Astrocyte (in vitro differentiated cells and primary cell): ENCODE data around the gene SARDH. TPM values are rescaled to one million over a fixed set of nuclear protein-coding genes. Genes with fewer than 3 reads are reported as not detected.

Experiments
- DNase-seq: peaks from one replicate; pipeline ENCODE4 v3.0.0-alpha.2; 2010; ENCODE audit warnings: low read depth
- FAIRE-seq: peaks from 2 replicates; lab custom pipeline; 2011; peaks lifted over from hg19 to GRCh38; lab: Jason Lieb, UNC
- H2AFZ ChIP-seq: 2 replicates; pipeline ENCODE4 v1.6.0; 2012; ENCODE audit warnings: low read depth, low read length, inconsistent platforms
- H3K27ac ChIP-seq: 2 replicates; pipeline ENCODE4 v1.5.1; 2011; ENCODE audit warnings: low read depth, low read length, inconsistent platforms
- H3K27me3 ChIP-seq: 2 replicates; pipeline ENCODE4 v1.6.0; 2011; ENCODE audit warnings: low read length, inconsistent platforms; ENCODE audit not compliant: insufficient read depth
- H3K36me3 ChIP-seq: 2 replicates; pipeline ENCODE4 v1.5.1; 2011; ENCODE audit warnings: low read length, inconsistent platforms; ENCODE audit not compliant: insufficient read depth
- H3K4me1 ChIP-seq: 2 replicates; pipeline ENCODE4 v1.5.1; 2011; ENCODE audit warnings: low read length, inconsistent platforms; ENCODE audit not compliant: insufficient read depth
- H3K4me2 ChIP-seq: 2 replicates; pipeline ENCODE4 v1.6.0; 2012; ENCODE audit warnings: low read length, inconsistent platforms
- H3K4me3 ChIP-seq: 2 replicates; pipeline ENCODE4 v1.5.1; 2011; ENCODE audit warnings: low read depth, mild to moderate bottlenecking, low read length, inconsistent platforms; ENCODE audit not compliant: insufficient read depth
- H3K79me2 ChIP-seq: 2 replicates; pipeline ENCODE4 v1.6.0; 2012; ENCODE audit warnings: mild to moderate bottlenecking, low read length, inconsistent platforms; ENCODE audit not compliant: insufficient read depth
- H3K9ac ChIP-seq: 2 replicates; pipeline ENCODE4 v1.6.0; 2012; ENCODE audit warnings: mild to moderate bottlenecking, low read length, inconsistent platforms
- H3K9me3 ChIP-seq: 2 replicates; pipeline ENCODE4 v1.5.1; 2012; ENCODE audit warnings: low read depth, mild to moderate bottlenecking, low read length, inconsistent platforms; ENCODE audit not compliant: insufficient read depth
- H4K20me1 ChIP-seq: 2 replicates; pipeline ENCODE4 v1.6.0; 2012; ENCODE audit warnings: low read length, inconsistent platforms; ENCODE audit not compliant: insufficient read depth
- H3K27ac Mint-ChIP-seq: one replicate; pipeline ENCODE4 v1.8.0; 2021; ENCODE audit warnings: mild to moderate bottlenecking, mixed read lengths; ENCODE audit not compliant: unreplicated experiment
- H3K27me3 Mint-ChIP-seq: one replicate; pipeline ENCODE4 v1.8.0; 2021; ENCODE audit warnings: low read depth, mixed read lengths; ENCODE audit not compliant: unreplicated experiment
- H3K36me3 Mint-ChIP-seq: one replicate; pipeline ENCODE4 v1.8.0; 2021; ENCODE audit warnings: low read depth, mixed read lengths; ENCODE audit not compliant: unreplicated experiment
- H3K4me1 Mint-ChIP-seq: one replicate; pipeline ENCODE4 v1.8.0; 2021; ENCODE audit warnings: low read depth, mixed read lengths; ENCODE audit not compliant: unreplicated experiment
- H3K4me3 Mint-ChIP-seq: one replicate; pipeline ENCODE4 v1.8.0; 2021; ENCODE audit warnings: mild to moderate bottlenecking, moderate library complexity, mixed read lengths; ENCODE audit not compliant: unreplicated experiment
- H3K9me3 Mint-ChIP-seq: one replicate; pipeline ENCODE4 v1.8.0; 2021; ENCODE audit warnings: mild to moderate bottlenecking, mixed read lengths; ENCODE audit not compliant: unreplicated experiment
- EZH2 ChIP-seq: IDR thresholded peaks from 2 replicates; pipeline ENCODE4 v1.6.1; 2012; ENCODE audit warnings: mild to moderate bottlenecking, low read length, inconsistent platforms; ENCODE audit not compliant: insufficient read depth
- total RNA-seq: library from RNA; stranded (reverse); gene quantifications from 2 replicates; pipeline ENCODE4 v1.2.1, GENCODE V29; 2021
- TF ChIP-seq, protein P1 (sequence below): IDR thresholded peaks from 2 replicates; pipeline ENCODE4 v1.5.1; 2011; ENCODE audit warnings: low read depth, mild to moderate bottlenecking, inconsistent platforms, low read length, moderate library complexity; ENCODE audit not compliant: insufficient read depth

Gene SARDH
- total RNA-seq, 1 donor from 2014 or later: 2.8 TPM

DNA sequence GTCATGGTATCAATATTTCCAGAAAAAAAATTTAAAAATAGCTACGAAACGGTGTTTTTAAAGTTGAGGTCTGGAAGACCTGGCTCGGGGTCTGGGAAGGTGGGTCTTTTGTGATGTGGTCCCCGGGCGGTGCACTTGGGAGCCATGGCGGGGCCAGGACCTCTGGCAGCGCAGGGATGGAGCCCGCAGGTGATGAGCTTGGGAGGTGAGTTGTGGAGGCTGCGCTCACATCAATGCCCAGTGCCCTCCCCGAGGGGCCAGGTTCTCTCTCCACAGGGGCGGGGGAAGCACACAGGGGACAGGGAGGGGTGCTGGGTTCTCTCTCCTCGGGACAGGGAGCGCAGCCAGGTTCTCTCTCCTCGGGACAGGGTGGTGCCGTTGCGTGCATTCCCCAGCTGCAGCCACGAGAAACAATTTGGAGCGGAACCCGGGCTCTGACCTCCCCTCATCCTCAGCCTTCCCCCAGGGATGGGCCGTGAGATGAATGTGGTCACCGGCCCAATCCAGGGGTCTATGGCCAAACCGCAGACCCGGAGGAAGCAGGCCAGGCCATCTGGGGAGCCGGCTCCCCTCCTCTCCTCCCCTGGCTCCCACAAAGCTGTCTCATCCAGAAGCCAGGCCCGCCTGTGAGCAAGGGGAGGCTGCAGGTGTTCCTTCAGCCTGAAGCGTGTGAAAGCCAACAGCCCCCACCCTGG, 76.2 kb downstream of the SARDH start:
- TF ChIP-seq, protein P1, sequence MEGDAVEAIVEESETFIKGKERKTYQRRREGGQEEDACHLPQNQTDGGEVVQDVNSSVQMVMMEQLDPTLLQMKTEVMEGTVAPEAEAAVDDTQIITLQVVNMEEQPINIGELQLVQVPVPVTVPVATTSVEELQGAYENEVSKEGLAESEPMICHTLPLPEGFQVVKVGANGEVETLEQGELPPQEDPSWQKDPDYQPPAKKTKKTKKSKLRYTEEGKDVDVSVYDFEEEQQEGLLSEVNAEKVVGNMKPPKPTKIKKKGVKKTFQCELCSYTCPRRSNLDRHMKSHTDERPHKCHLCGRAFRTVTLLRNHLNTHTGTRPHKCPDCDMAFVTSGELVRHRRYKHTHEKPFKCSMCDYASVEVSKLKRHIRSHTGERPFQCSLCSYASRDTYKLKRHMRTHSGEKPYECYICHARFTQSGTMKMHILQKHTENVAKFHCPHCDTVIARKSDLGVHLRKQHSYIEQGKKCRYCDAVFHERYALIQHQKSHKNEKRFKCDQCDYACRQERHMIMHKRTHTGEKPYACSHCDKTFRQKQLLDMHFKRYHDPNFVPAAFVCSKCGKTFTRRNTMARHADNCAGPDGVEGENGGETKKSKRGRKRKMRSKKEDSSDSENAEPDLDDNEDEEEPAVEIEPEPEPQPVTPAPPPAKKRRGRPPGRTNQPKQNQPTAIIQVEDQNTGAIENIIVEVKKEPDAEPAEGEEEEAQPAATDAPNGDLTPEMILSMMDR: no peak
- no peak for TF ChIP-seq EZH2
- Histone ChIP-seq H3K4me2 (no peak overlapping the region), H3K79me2 (no peaks in the 10 kb centered on the region), H3K4me3 (no peak overlapping the region), H3K4me1 (peaks cover 11% of the 10 kb centered on the region), H3K27ac (no peak overlapping the region), H2AFZ (no peak overlapping the region), H3K9ac (no peak overlapping the region), H4K20me1 (no peaks in the 10 kb centered on the region), H3K27me3 (peaks cover 9% of the 10 kb centered on the region), H3K9me3 (no peaks in the 10 kb centered on the region), H3K36me3 (no peaks in the 10 kb centered on the region)
- Mint-ChIP-seq H3K36me3 (no peaks in the 10 kb centered on the region), H3K9me3 (no peaks in the 10 kb centered on the region), H3K27me3 (peaks cover 49% of the 10 kb centered on the region), H3K4me1 (peaks cover 5% of the 10 kb centered on the region), H3K27ac (no peak overlapping the region), H3K4me3 (no peak overlapping the region)
- FAIRE-seq: no peak
- peak; percentile 27 for DNase-seq

DNA sequence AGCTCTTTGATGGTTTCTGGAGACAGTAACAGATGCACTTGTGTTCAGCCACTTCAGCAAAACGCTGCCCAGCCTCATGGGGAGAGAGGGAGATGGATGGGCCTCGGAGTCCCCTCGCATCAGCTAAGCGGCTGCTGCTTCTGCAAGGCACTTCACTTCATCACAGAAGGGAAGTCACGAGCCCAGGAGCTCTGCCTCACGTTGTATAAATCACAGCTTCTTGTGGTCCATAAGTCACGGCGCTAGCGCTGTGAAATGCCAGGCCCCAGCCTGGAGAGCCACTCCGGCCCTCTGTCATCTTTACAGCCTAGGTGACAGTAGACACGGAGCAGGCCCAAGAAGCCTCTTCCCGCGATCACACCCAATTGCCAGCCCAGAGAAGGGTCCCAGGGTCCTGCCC, 78.6 kb downstream of the SARDH start:
- H3K36me3 Mint-ChIP-seq: no peaks in the 10 kb centered on the region
- peaks cover 5% of the 10 kb centered on the region for H3K4me1 Mint-ChIP-seq
- H3K27ac Mint-ChIP-seq: no peak overlapping the region
- H3K27me3 Mint-ChIP-seq: peaks cover 66% of the 10 kb centered on the region
- peaks cover 11% of the 10 kb centered on the region for H3K4me1 ChIP-seq
- no peaks in the 10 kb centered on the region for H3K36me3 ChIP-seq
- TF ChIP-seq, protein P1: no peak
- TF ChIP-seq EZH2: no peak
- no peak for DNase-seq
- H3K9me3 ChIP-seq: no peaks in the 10 kb centered on the region
- peaks cover 13% of the 10 kb centered on the region for H3K27me3 ChIP-seq
- H3K4me3 ChIP-seq: no peak overlapping the region
- no peak overlapping the region for H3K4me3 Mint-ChIP-seq
- no peak overlapping the region for H3K9ac ChIP-seq
- no peaks in the 10 kb centered on the region for H4K20me1 ChIP-seq
- H3K4me2 ChIP-seq: peak overlapping the region; percentile 81
- H3K79me2 ChIP-seq: no peaks in the 10 kb centered on the region
- FAIRE-seq: no peak
- peak overlapping the region; percentile 59 for H2AFZ ChIP-seq
- H3K27ac ChIP-seq: no peak overlapping the region
- no peaks in the 10 kb centered on the region for H3K9me3 Mint-ChIP-seq
